MM.1S (cell line): ENCODE measurements around the gene CFAP46.

Experiments used
- DNase-seq: peaks from one replicate; pipeline ENCODE4 v3.0.0-alpha.2; 2015
- H2AFZ ChIP-seq: fragments of 300-600 bp; sonication (generic); 2 replicates; pipeline ENCODE4 v1.6.0; 2016; ENCODE audit warnings: antibody characterized with exemption, low read length
- H3F3A ChIP-seq: fragments of 300-600 bp; sonication (generic); 2 replicates; pipeline ENCODE4 v1.6.1; 2016; ENCODE audit warnings: mild to moderate bottlenecking, antibody characterized with exemption, low read length, moderate library complexity, mixed read lengths; ENCODE audit not compliant: insufficient read depth
- H3K27ac ChIP-seq: fragments of 300-600 bp; sonication (generic); 2 replicates; pipeline ENCODE4 v1.5.1; 2016; ENCODE audit warnings: mild to moderate bottlenecking, low read length
- H3K27me3 ChIP-seq: fragments of 300-600 bp; sonication (generic); replicated peaks from 2 replicates; pipeline ENCODE4 v1.6.0; 2016; ENCODE audit warnings: low read length; ENCODE audit not compliant: insufficient read depth
- H3K36me3 ChIP-seq: fragments of 300-600 bp; sonication (generic); replicated peaks from 2 replicates; pipeline ENCODE4 v1.6.1; 2016; ENCODE audit warnings: mild to moderate bottlenecking, low read length, mixed read lengths; ENCODE audit not compliant: insufficient read depth
- H3K4me1 ChIP-seq: fragments of 300-600 bp; sonication (generic); 2 replicates; pipeline ENCODE4 v1.6.1; 2016; ENCODE audit warnings: low read length, mixed read lengths
- H3K4me2 ChIP-seq: fragments of 300-600 bp; sonication (generic); 2 replicates; pipeline ENCODE4 v1.6.0; 2016; ENCODE audit warnings: low read depth, low read length
- H3K4me3 ChIP-seq: fragments of 300-600 bp; sonication (generic); 2 replicates; pipeline ENCODE4 v1.5.1; 2016; ENCODE audit warnings: low read length, mixed read lengths
- H3K79me2 ChIP-seq: fragments of 300-600 bp; sonication (generic); 2 replicates; pipeline ENCODE4 v1.6.1; 2016; ENCODE audit warnings: mixed run types, low read length, mixed read lengths
- H3K9ac ChIP-seq: fragments of 300-600 bp; sonication (generic); 2 replicates; pipeline ENCODE4 v1.6.1; 2016; ENCODE audit warnings: low read length, mixed read lengths
- H3K9me2 ChIP-seq: fragments of 300-600 bp; sonication (generic); replicated peaks from 2 replicates; pipeline ENCODE4 v1.6.1; 2016; ENCODE audit warnings: mild to moderate bottlenecking, low read length, mixed read lengths; ENCODE audit not compliant: insufficient read depth
- H3K9me3 ChIP-seq: fragments of 300-600 bp; sonication (generic); replicated peaks from 2 replicates; pipeline ENCODE4 v1.6.1; 2016; ENCODE audit warnings: mild to moderate bottlenecking, low read length, mixed read lengths; ENCODE audit not compliant: insufficient read depth
- H4K20me1 ChIP-seq: fragments of 300-600 bp; sonication (generic); 2 replicates; pipeline ENCODE4 v1.6.1; 2016; ENCODE audit warnings: mild to moderate bottlenecking, low read length, moderate library complexity, mixed read lengths; ENCODE audit not compliant: insufficient read depth
- CTCF ChIP-seq: fragments of 300-600 bp; sonication (generic); IDR thresholded peaks from 2 replicates; pipeline ENCODE4 v1.5.1; 2016; ENCODE audit warnings: antibody characterized with exemption, low read length, mixed read lengths
- EZH2 ChIP-seq: fragments of 300-600 bp; sonication (generic); optimal IDR thresholded peaks from 2 replicates; pipeline ENCODE3; 2017; ENCODE audit warnings: low read depth, mild to moderate bottlenecking, antibody characterized with exemption, low read length, mixed read lengths
- EZH2phosphoT487 ChIP-seq: fragments of 300-600 bp; sonication (generic); IDR thresholded peaks from 2 replicates; pipeline ENCODE4 v1.6.1; 2018; ENCODE audit warnings: antibody characterized with exemption, low read length

CFAP46 gene

DNA sequence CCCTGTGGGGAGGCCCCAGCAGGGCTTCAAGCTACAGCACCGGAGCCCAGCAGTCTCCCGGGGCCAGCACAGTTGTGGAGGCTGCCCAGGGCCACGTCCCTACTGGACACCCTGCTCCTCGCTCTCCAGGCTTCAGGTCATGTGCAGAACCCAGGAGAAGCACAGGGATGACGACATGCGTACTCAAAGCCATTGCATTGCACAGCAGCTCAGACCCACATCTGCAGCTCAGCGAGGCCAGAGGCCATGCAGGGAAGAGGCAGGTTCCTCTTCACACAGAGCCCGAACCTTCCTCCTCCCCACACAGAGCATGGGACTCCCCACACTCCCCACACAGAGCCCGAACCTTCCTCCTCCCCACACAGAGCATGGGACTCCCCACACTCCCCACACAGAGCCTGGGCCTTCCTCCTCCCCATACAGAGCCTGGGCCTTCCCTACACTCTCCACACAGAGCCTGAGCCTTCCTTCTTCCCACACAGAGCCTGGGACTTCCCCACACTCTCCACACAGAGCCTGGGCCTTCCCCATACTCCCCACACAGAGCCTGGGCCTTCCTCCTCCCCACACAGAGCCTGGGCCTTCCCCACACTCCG lies 12.3 kb downstream of the CFAP46 start:
- no peak overlapping the region for H2AFZ ChIP-seq

GRCh38 chr10:132929480-132929879 lies 12.9 kb downstream of the CFAP46 start:
- no peak overlapping the region for H3K27ac ChIP-seq
- H3K27me3 ChIP-seq = peaks cover 60% of the 10 kb centered on the region
- H3K4me2 ChIP-seq = no peak overlapping the region
- no peaks in the 10 kb centered on the region for H3K4me1 ChIP-seq
- H3K4me3 ChIP-seq = no peak overlapping the region
- no peaks in the 10 kb centered on the region for H3K79me2 ChIP-seq
- H4K20me1 ChIP-seq = no peaks in the 10 kb centered on the region
- H3K36me3 ChIP-seq = no peaks in the 10 kb centered on the region
- DNase-seq = no peak
- no peaks in the 10 kb centered on the region for H3F3A ChIP-seq
- no peaks in the 10 kb centered on the region for H3K9me2 ChIP-seq
- no peak overlapping the region for H3K9ac ChIP-seq
- TF ChIP-seq EZH2phosphoT487 = no peak
- H3K9me3 ChIP-seq = no peaks in the 10 kb centered on the region
- H2AFZ ChIP-seq = no peak overlapping the region

More for the DNA sequence above, 12.3 kb downstream of the CFAP46 start:
- Histone ChIP-seq H3K36me3 (no peaks in the 10 kb centered on the region), H3K4me1 (no peaks in the 10 kb centered on the region), H3K4me2 (no peak overlapping the region), H3F3A (no peaks in the 10 kb centered on the region), H3K9ac (no peak overlapping the region), H3K4me3 (no peak overlapping the region), H3K9me2 (no peaks in the 10 kb centered on the region), H3K9me3 (no peaks in the 10 kb centered on the region), H4K20me1 (no peaks in the 10 kb centered on the region), H3K79me2 (no peaks in the 10 kb centered on the region), H3K27me3 (peaks cover 66% of the 10 kb centered on the region), H3K27ac (no peak overlapping the region)
- TF ChIP-seq CTCF (no peak), EZH2phosphoT487 (no peak), EZH2 (no peak)
- no peak for DNase-seq

DNA sequence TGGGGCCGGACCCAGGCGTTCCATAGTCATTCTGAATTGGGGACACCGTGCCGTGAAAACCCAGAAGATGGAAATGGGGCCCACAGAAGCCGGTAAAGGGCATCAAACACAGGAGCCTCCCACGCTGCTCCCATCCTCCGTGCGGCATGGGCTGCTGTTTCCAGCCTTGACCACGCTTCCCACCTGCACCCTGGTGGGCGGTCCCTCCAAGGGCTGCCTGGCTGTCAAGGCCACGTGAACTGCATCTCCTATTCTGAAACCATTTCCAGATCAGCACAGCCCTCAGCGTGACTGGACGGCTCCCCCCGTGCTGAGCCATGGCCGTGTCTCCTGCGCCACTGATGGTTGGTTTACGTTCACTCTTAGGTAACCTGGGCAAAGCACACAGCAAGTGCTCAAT lies 14.1 kb downstream of the CFAP46 start:
- H3K9ac ChIP-seq = no peak overlapping the region
- H4K20me1 ChIP-seq = no peaks in the 10 kb centered on the region
- no peaks in the 10 kb centered on the region for H3K9me2 ChIP-seq

GRCh38 chr10:132927824-132928223 lies 14.5 kb downstream of the CFAP46 start:
- Histone ChIP-seq H3K4me1 (no peaks in the 10 kb centered on the region), H3K9me2 (no peaks in the 10 kb centered on the region), H3K27me3 (peaks cover 46% of the 10 kb centered on the region), H3K79me2 (no peaks in the 10 kb centered on the region), H2AFZ (no peak overlapping the region), H3K4me3 (no peak overlapping the region), H3K9ac (no peak overlapping the region), H3K27ac (no peak overlapping the region), H3K4me2 (no peak overlapping the region), H3K36me3 (no peaks in the 10 kb centered on the region), H3K9me3 (no peaks in the 10 kb centered on the region), H4K20me1 (no peaks in the 10 kb centered on the region), H3F3A (no peaks in the 10 kb centered on the region)
- DNase-seq = no peak
- TF ChIP-seq EZH2 (no peak), CTCF (no peak), EZH2phosphoT487 (no peak)

More for the DNA sequence above, 14.1 kb downstream of the CFAP46 start:
- no peak for DNase-seq
- Histone ChIP-seq H3K4me2 (no peak overlapping the region), H3K27ac (no peak overlapping the region), H2AFZ (no peak overlapping the region), H3K4me3 (no peak overlapping the region), H3K27me3 (peaks cover 50% of the 10 kb centered on the region), H3K9me3 (no peaks in the 10 kb centered on the region), H3K36me3 (no peaks in the 10 kb centered on the region), H3K79me2 (no peaks in the 10 kb centered on the region), H3K4me1 (no peaks in the 10 kb centered on the region), H3F3A (no peaks in the 10 kb centered on the region)
- no peak for TF ChIP-seq CTCF
